OCI-LY7 (cell line): Measurements from ENCODE around the gene PAX3. TPM values are rescaled to one million over a fixed set of nuclear protein-coding genes. Genes with fewer than 3 reads are reported as not detected.

Experiments used
- BruUV-seq: library from RNA; stranded (reverse); fragments of 400-500 nt; replicated peaks from 2 replicates; lab custom pipeline; 2021; lab: Mats Ljungman, UMichigan
- CTCF ChIA-PET: fragments of 300-600 bp; sonication (Branson Sonifier 250); formaldehyde crosslinking; loops from one replicate; lab custom pipeline; 2022; ENCODE audit warnings: antibody characterized with exemption; ENCODE audit not compliant: unreplicated experiment; lab: Charles Lee
- POLR2A ChIA-PET: fragments of 300-600 bp; sonication (Branson Sonifier 250); formaldehyde crosslinking; loops from one replicate; lab custom pipeline; 2022; ENCODE audit warnings: antibody characterized with exemption; lab: Charles Lee
- DNase-seq: peaks from one replicate; pipeline ENCODE4 v3.0.0-alpha.2; 2015; ENCODE audit warnings: low spot score
- H2AFZ ChIP-seq: fragments of 200-600 bp; sonication (generic), shearing (Covaris generic); 2 replicates; pipeline ENCODE4 v1.6.1; 2014; ENCODE audit warnings: mild to moderate bottlenecking, antibody characterized with exemption, low read length, moderate library complexity
- H3K27ac ChIP-seq: fragments of 200-600 bp; sonication (generic); 2 replicates; pipeline ENCODE4 v1.5.1; 2014; ENCODE audit warnings: mixed run types, low read depth, mild to moderate bottlenecking, moderate library complexity, low read length, inconsistent platforms; ENCODE audit not compliant: poor library complexity, severe bottlenecking
- H3K36me3 ChIP-seq: fragments of 200-600 bp; sonication (generic); 2 replicates; pipeline ENCODE4 v1.6.1; 2014; ENCODE audit warnings: mild to moderate bottlenecking, antibody characterized with exemption, low read length, moderate library complexity, mixed read lengths; ENCODE audit not compliant: insufficient read depth
- H3K4me1 ChIP-seq: fragments of 200-600 bp; sonication (generic); 2 replicates; pipeline ENCODE4 v1.5.1; 2014; ENCODE audit warnings: mild to moderate bottlenecking, low read length; ENCODE audit not compliant: insufficient read depth, poor library complexity, severe bottlenecking
- H3K4me2 ChIP-seq: fragments of 200-600 bp; sonication (generic); 2 replicates; pipeline ENCODE4 v1.6.1; 2014; ENCODE audit warnings: mild to moderate bottlenecking, low read length
- H3K4me3 ChIP-seq: fragments of 200-600 bp; sonication (generic); 2 replicates; pipeline ENCODE4 v1.5.1; 2014; ENCODE audit warnings: mild to moderate bottlenecking, low read depth, low read length; ENCODE audit not compliant: poor library complexity, severe bottlenecking
- H3K79me2 ChIP-seq: fragments of 200-600 bp; sonication (generic); 2 replicates; pipeline ENCODE4 v1.6.1; 2016; ENCODE audit warnings: low read depth, mild to moderate bottlenecking, low read length, moderate library complexity, mixed read lengths; ENCODE audit not compliant: insufficient read depth
- H3K9me2 ChIP-seq: fragments of 200-600 bp; sonication (generic); 2 replicates; pipeline ENCODE4 v1.6.1; 2016; ENCODE audit warnings: mild to moderate bottlenecking, low read length, mixed read lengths; ENCODE audit not compliant: insufficient read depth
- H3K9me3 ChIP-seq: fragments of 200-600 bp; sonication (generic); 2 replicates; pipeline ENCODE4 v1.6.1; 2014; ENCODE audit warnings: mild to moderate bottlenecking, mixed run types, low read length, mixed read lengths
- H4K20me1 ChIP-seq: fragments of 200-600 bp; sonication (generic); 2 replicates; pipeline ENCODE4 v1.6.1; 2014; ENCODE audit warnings: mild to moderate bottlenecking, antibody characterized with exemption, low read length, moderate library complexity, mixed read lengths; ENCODE audit not compliant: insufficient read depth
- EZH2phosphoT487 ChIP-seq: fragments of 200-600 bp; sonication (generic); IDR thresholded peaks from 2 replicates; pipeline ENCODE4 v1.6.1; 2018; ENCODE audit warnings: low read depth, borderline replicate concordance, mild to moderate bottlenecking, mixed run types, antibody characterized with exemption, low read length, moderate library complexity, mixed read lengths
- intact Hi-C: fragments of 100-400 bp; cut with micrococcal nuclease; formaldehyde crosslinking; loops from one replicate; pipeline ENCODE4 v1.10.0; 2022; ENCODE audit not compliant: unreplicated experiment
- total RNA-seq, 2 experiments: library from RNA; depleted of rRNA in 1 of 2; stranded (reverse); fragments of >200 nt in 1 of 2; shearing (Covaris generic) in 1 of 2; gene quantifications; 2 replicates each; pipeline ENCODE4 v1.2.3, GENCODE V29; 2014 to 2022
- TF ChIP-seq, protein P1 (sequence below): fragments of 200-600 bp; sonication (generic); conservative IDR thresholded peaks from 2 replicates; pipeline ENCODE4 v1.5.1; 2014; ENCODE audit warnings: mild to moderate bottlenecking, antibody characterized with exemption, low read length, moderate library complexity, mixed read lengths

PAX3 gene
- total RNA-seq, 2 experiments from 2014 or later, result not detected

DNA sequence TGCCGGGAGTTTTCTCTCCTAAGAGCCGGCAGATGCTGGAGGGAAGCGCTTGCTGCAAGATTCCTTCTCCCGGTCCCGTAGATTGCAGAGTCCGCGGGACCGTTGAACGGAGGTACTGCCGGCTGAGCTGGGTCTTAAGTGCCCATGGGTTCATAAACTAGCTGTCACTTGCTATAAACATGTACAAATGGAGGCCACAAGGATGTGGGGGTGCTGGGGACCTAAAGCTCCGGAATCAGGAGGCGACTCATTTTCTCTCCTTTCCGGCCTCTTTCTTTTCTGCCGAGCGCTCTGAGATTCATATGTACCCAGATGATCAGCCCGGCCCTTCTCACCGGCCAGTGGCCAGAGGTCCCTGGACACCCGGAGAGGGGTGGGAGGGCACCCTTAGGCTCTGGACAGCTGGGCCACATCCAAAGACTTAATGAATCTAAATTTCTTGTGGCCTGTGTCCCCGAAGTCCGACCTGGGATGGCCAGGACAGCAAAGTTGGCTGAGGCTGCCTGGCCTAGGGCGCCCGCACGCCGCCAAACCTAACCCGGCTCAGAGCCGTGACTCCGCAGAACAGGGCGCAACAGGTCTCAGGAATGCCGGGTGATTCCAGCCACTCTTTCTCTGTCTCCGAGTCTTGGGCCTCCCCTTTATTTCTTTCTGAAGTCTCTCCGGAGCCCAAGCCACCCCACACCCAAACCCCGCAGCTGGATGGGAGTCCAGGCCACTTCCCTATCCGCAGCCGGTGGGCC is 2.4 kb upstream of the PAX3 start:
- Histone ChIP-seq H3K27ac (no peak overlapping the region), H2AFZ (no peak overlapping the region), H4K20me1 (no peaks in the 10 kb centered on the region), H3K79me2 (no peaks in the 10 kb centered on the region), H3K4me3 (no peak overlapping the region), H3K4me1 (no peaks in the 10 kb centered on the region), H3K9me2 (no peaks in the 10 kb centered on the region), H3K36me3 (no peaks in the 10 kb centered on the region), H3K9me3 (no peaks in the 10 kb centered on the region), H3K4me2 (no peak overlapping the region)
- DNase-seq, result no peak
- TF ChIP-seq, protein P1, sequence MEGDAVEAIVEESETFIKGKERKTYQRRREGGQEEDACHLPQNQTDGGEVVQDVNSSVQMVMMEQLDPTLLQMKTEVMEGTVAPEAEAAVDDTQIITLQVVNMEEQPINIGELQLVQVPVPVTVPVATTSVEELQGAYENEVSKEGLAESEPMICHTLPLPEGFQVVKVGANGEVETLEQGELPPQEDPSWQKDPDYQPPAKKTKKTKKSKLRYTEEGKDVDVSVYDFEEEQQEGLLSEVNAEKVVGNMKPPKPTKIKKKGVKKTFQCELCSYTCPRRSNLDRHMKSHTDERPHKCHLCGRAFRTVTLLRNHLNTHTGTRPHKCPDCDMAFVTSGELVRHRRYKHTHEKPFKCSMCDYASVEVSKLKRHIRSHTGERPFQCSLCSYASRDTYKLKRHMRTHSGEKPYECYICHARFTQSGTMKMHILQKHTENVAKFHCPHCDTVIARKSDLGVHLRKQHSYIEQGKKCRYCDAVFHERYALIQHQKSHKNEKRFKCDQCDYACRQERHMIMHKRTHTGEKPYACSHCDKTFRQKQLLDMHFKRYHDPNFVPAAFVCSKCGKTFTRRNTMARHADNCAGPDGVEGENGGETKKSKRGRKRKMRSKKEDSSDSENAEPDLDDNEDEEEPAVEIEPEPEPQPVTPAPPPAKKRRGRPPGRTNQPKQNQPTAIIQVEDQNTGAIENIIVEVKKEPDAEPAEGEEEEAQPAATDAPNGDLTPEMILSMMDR, result no peak
- no peak for TF ChIP-seq EZH2phosphoT487
- no TSS peak for BruUV-seq
- CTCF ChIA-PET, result no interaction called here
- POLR2A ChIA-PET, result no interaction called here
- intact Hi-C loops, result no loop called here

DNA sequence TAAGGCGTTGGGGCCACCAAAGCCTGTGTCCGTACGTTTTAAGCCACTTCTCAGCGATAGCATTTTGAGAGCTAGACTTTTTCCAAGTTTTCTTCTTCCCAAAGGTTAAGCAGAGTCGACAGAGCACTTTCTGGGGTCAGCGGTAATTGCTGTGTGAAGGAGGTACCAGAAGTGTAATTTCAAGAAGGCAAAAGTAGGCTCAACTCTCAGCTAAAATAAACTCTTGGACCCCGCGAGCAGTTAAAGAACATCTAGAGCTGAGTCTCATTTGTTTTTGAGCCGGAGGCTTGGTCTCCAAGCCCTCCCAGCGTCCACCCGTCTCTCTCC is 1.9 kb upstream of the PAX3 start:
- Histone ChIP-seq H3K4me3 (no peak overlapping the region), H3K27ac (no peak overlapping the region), H4K20me1 (no peaks in the 10 kb centered on the region), H3K4me1 (no peaks in the 10 kb centered on the region), H3K4me2 (no peak overlapping the region), H2AFZ (no peak overlapping the region), H3K36me3 (no peaks in the 10 kb centered on the region), H3K79me2 (no peaks in the 10 kb centered on the region), H3K9me2 (no peaks in the 10 kb centered on the region), H3K9me3 (no peaks in the 10 kb centered on the region)
- no peak for DNase-seq
- intact Hi-C loops, result no loop called here
- ChIA-PET POLR2A (no interaction called here), CTCF (no interaction called here)
- no TSS peak for BruUV-seq
- TF ChIP-seq, protein P1, result no peak
- TF ChIP-seq EZH2phosphoT487, result no peak

- TF ChIP-seq, protein P1, result no peak
- TF ChIP-seq EZH2phosphoT487, result no peak
- Histone ChIP-seq H3K4me2 (no peak overlapping the region), H3K9me3 (no peaks in the 10 kb centered on the region), H2AFZ (no peak overlapping the region), H3K36me3 (no peaks in the 10 kb centered on the region), H3K9me2 (no peaks in the 10 kb centered on the region), H3K79me2 (no peaks in the 10 kb centered on the region), H3K4me1 (no peaks in the 10 kb centered on the region), H3K27ac (no peak overlapping the region), H3K4me3 (no peak overlapping the region), H4K20me1 (no peaks in the 10 kb centered on the region)
- no peak for DNase-seq
- intact Hi-C loops, result no loop called here
- BruUV-seq, result no TSS peak
- POLR2A ChIA-PET, result no interaction called here
- CTCF ChIA-PET, result no interaction called here
These were observed 1.3 kb upstream of the PAX3 start for GRCh38 chr2:222299906-222300725.
